Measurements from ENCODE around the gene TNIP1. TPM values are rescaled to one million over a fixed set of nuclear protein-coding genes. Genes with fewer than 3 reads are reported as not detected.
A peak's percentile ranks its signal among the peaks of the same experiment; 100 is the strongest.

The TNIP1 gene
- total RNA-seq, 4 donors from 2014 or later, result 63.9 to 296 (median 223) TPM

DNA sequence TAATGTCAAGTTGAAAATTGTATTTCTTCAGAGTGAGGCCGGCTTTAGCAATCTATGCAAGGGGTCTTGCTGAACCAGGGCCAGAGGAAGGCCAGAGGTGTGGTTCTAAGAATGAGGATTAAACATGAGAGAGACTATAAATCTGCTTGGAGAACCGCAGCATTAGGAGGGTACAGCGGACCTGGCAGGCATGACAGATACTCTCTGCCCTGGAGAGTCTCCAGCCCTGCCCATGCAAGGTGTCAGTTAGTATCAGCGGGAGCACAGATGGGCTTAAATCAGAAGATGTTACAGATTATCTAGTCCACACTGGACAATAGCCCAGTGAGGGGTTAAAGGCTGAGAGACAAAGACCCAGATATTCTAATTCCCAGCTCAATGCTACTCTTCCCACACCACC lies 71.9 kb downstream of the TNIP1 start:
- no peak for DNase-seq
- in situ Hi-C loops (cut with MboI; ENCODE audit: low pct_ligation_motif_present in 1 of 4, low pct_unique_long_range_greater_than_20kb in 1 of 4, low sequenced_read_pairs in 3 of 4) (no loop called here), intact Hi-C loops (cut with DNase I; ENCODE audit: low total_unique reads) (loop anchor here (5.0 kb wide), 2 partner anchors 98 to 517 kb away; no protein-coding TSS in a partner anchor)
- Histone ChIP-seq H3K27ac (no peak overlapping the region), H3K4me3 (no peak overlapping the region), H3K4me1 (peaks cover 24 to 48% (median 32%) of the 10 kb centered on the region in 4 donors), H3K9me3 (no peaks in the 10 kb centered on the region), H3K27me3 (no peaks in the 10 kb centered on the region), H3K36me3 (no peaks in the 10 kb centered on the region)
- WGBS, 2 donors (ENCODE audit: low coverage in 1 of 2), result 88% methylated on average over 4 of the region's 4 CpGs; no CpG with 5 or more reads in 1 of the 2 donors
- TF ChIP-seq EP300 (IDR thresholded peaks at IDR 0.05; ENCODE audit: low read depth) (no peak), POLR2A (IDR thresholded peaks at IDR 0.05) (no peak), POLR2AphosphoS5 (IDR thresholded peaks at IDR 0.05) (no peak)
- TF ChIP-seq, protein P1, sequence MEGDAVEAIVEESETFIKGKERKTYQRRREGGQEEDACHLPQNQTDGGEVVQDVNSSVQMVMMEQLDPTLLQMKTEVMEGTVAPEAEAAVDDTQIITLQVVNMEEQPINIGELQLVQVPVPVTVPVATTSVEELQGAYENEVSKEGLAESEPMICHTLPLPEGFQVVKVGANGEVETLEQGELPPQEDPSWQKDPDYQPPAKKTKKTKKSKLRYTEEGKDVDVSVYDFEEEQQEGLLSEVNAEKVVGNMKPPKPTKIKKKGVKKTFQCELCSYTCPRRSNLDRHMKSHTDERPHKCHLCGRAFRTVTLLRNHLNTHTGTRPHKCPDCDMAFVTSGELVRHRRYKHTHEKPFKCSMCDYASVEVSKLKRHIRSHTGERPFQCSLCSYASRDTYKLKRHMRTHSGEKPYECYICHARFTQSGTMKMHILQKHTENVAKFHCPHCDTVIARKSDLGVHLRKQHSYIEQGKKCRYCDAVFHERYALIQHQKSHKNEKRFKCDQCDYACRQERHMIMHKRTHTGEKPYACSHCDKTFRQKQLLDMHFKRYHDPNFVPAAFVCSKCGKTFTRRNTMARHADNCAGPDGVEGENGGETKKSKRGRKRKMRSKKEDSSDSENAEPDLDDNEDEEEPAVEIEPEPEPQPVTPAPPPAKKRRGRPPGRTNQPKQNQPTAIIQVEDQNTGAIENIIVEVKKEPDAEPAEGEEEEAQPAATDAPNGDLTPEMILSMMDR (IDR thresholded peaks at IDR 0.05), result no peak

DNA sequence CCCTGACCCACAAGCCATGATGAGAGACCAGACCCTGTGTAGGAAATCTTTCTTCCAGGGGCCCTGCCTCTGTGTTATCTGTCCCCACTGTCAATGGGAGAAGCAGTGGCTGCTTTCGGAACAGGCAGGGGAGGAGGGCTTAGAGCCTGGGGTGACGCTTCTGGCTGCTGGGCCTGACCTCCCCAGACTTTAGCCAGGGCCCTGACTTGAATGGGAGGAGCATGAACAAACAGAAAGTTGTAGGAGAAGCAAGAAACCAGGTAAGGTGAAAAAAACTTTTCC lies 72.7 kb downstream of the TNIP1 start:
- peak overlapping the region; percentile 74 to 84 (median 78) for H3K27ac ChIP-seq
- in situ Hi-C loops (cut with MboI; ENCODE audit: low pct_ligation_motif_present in 1 of 4, low pct_unique_long_range_greater_than_20kb in 1 of 4, low sequenced_read_pairs in 3 of 4), result no loop called here

DNA sequence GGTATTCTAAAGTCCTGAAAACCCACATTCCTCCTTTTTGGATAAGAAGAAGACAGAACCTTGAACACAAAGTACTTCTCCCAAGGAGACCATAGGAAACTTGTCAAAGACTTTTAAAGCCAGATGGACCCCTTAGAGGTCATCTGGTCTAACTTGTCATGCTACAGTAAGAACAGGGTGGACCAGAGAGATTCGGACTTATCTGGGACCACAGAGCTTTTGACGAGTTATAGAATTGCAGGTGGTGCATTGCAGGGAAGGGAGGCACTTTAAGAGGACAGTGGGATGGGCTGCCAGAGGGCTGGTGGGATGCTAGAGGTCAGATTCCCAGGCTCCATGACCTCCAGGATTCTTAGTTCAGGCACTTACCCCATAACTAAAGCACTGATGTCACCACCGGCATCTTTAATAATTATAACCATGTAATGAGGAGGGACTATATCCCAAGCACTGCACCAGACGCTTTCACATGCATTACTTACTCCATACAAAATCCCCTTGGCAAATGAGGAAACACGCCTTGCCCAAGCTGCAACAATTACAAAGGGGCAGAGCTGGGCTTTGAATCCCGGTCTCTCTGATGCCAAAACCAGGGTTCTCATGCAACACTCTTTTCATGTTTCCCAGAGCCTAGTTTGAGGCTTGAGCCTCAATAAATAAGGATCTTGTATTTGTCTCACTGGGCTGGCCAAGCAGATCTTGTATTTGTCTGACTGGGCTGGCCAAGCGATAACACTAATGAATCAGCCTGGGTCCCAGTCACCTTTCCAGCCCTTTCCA lies 73.2 kb downstream of the TNIP1 start:
- Histone ChIP-seq H3K27me3 (no peaks in the 10 kb centered on the region), H3K36me3 (no peaks in the 10 kb centered on the region), H3K27ac (peak overlapping the region; percentile 74 to 84 (median 78)), H3K4me1 (peaks cover 24 to 50% (median 32%) of the 10 kb centered on the region in 4 donors), H3K4me3 (no peak overlapping the region), H3K9me3 (no peaks in the 10 kb centered on the region)
- DNase-seq, result no peak
- in situ Hi-C loops (cut with MboI; ENCODE audit: low pct_ligation_motif_present in 1 of 4, low pct_unique_long_range_greater_than_20kb in 1 of 4, low sequenced_read_pairs in 3 of 4), result no loop called here
- intact Hi-C loops (cut with DNase I; ENCODE audit: low total_unique reads), result loop anchor here (5.0 kb wide), 2 partner anchors 100 to 515 kb away; no protein-coding TSS in a partner anchor
- TF ChIP-seq POLR2A (IDR thresholded peaks at IDR 0.05), result no peak
- TF ChIP-seq EP300 (IDR thresholded peaks at IDR 0.05; ENCODE audit: low read depth), result no peak
- TF ChIP-seq, protein P1 (IDR thresholded peaks at IDR 0.05), result no peak
- TF ChIP-seq POLR2AphosphoS5 (IDR thresholded peaks at IDR 0.05), result no peak
- 70 to 100% methylated on average over 1 to 7 of the region's 7 CpGs for WGBS, 2 donors (ENCODE audit: low coverage in 1 of 2)

More for the DNA sequence above, 72.7 kb downstream of the TNIP1 start:
- H3K4me1 ChIP-seq, result peaks cover 24 to 50% (median 32%) of the 10 kb centered on the region in 4 donors
- H3K36me3 ChIP-seq, result no peaks in the 10 kb centered on the region
- H3K27me3 ChIP-seq, result no peaks in the 10 kb centered on the region
- WGBS, 2 donors (ENCODE audit: low coverage in 1 of 2), result 65% methylated on average over 2 of the region's 2 CpGs; no CpG with 5 or more reads in 1 of the 2 donors
- no peaks in the 10 kb centered on the region for H3K9me3 ChIP-seq
- TF ChIP-seq EP300 (IDR thresholded peaks at IDR 0.05; ENCODE audit: low read depth), result no peak
- intact Hi-C loops (cut with DNase I; ENCODE audit: low total_unique reads), result loop anchor here (5.0 kb wide), 2 partner anchors 99 to 516 kb away; no protein-coding TSS in a partner anchor
- H3K4me3 ChIP-seq, result no peak overlapping the region
- DNase-seq, result no peak

DNA sequence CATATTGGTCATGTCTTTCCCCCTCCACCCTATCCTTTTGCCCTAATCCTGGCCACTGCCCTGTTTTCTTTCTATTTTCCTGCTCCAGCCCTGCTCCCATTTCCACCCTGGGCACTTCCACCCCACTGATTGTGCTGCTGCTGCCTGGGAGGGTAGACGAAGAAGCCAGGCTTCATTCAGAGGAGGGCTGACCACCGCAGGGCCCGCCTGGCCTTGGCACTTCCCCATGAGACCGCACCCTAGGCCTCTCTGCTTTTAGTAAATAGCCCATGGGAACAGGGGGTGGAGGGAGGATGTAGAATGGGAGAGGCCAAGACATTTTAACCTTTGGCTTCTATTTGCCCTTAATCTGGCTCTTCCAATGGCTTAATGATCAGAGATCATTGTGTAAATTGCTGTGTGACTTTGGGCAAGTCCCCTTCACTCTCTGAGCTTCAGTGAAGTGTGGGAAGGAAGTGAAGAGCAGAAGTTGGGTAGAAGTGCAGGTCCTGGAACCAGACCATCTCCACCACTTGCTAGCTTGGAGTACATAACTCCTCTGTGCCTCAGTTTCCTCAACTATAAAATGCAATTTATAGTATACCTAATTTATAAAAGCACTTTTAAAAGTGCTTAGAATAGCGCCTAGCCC lies 74.0 kb downstream of the TNIP1 start:
- DNase-seq, result no peak
- peak overlapping the region; percentile 74 to 84 (median 78) for H3K27ac ChIP-seq
- intact Hi-C loops (cut with DNase I; ENCODE audit: low total_unique reads) (loop anchor here (5.0 kb wide), 2 partner anchors 100 to 515 kb away; no protein-coding TSS in a partner anchor), in situ Hi-C loops (cut with MboI; ENCODE audit: low pct_ligation_motif_present in 1 of 4, low pct_unique_long_range_greater_than_20kb in 1 of 4, low sequenced_read_pairs in 3 of 4) (no loop called here)
- H3K9me3 ChIP-seq, result no peaks in the 10 kb centered on the region
- H3K36me3 ChIP-seq, result no peaks in the 10 kb centered on the region
- no peaks in the 10 kb centered on the region for H3K27me3 ChIP-seq
- H3K4me3 ChIP-seq, result no peak overlapping the region
- TF ChIP-seq POLR2A (IDR thresholded peaks at IDR 0.05) (no peak), EP300 (IDR thresholded peaks at IDR 0.05; ENCODE audit: low read depth) (no peak), POLR2AphosphoS5 (IDR thresholded peaks at IDR 0.05) (no peak)
- TF ChIP-seq, protein P1 (IDR thresholded peaks at IDR 0.05), result no peak
- H3K4me1 ChIP-seq, result peaks cover 24 to 50% (median 32%) of the 10 kb centered on the region in 4 donors
- WGBS, 2 donors (ENCODE audit: low coverage in 1 of 2), result 77 to 80% methylated on average over 1 to 5 of the region's 5 CpGs

Data from transverse colon (tissue), 4 donors.